Activated naive CD4-positive, alpha-beta T cell treated with anti-CD3 and anti-CD28 coated beads for 36 hours (primary cell): ENCODE measurements around the gene STX18. TPM values are rescaled to one million over a fixed set of nuclear protein-coding genes. Genes with fewer than 3 reads are reported as not detected.

ENCODE experiments used
- CTCF ChIA-PET: fragments of 350-600 bp; sonication (Branson Sonifier 250); formaldehyde crosslinking; loops from one replicate; lab custom pipeline; 2021; ENCODE audit warnings: antibody characterized with exemption; lab: Charles Lee
- DNase-seq: peaks from one replicate; pipeline ENCODE4 v3.0.0-alpha.2; 2020
- H3K27ac Mint-ChIP-seq: one replicate; pipeline ENCODE4 v1.8.0; 2021; ENCODE audit warnings: mild to moderate bottlenecking, mixed read lengths
- H3K27me3 Mint-ChIP-seq: one replicate; pipeline ENCODE4 v1.8.0; 2021; ENCODE audit warnings: low read depth, mixed read lengths
- H3K36me3 Mint-ChIP-seq: one replicate; pipeline ENCODE4 v1.8.0; 2021; ENCODE audit warnings: low read depth, mixed read lengths
- H3K4me1 Mint-ChIP-seq: one replicate; pipeline ENCODE4 v1.8.0; 2021; ENCODE audit warnings: low read depth, mixed read lengths
- H3K4me3 Mint-ChIP-seq: one replicate; pipeline ENCODE4 v1.8.0; 2021; ENCODE audit warnings: mild to moderate bottlenecking, moderate library complexity, mixed read lengths
- H3K9me3 Mint-ChIP-seq: one replicate; pipeline ENCODE4 v1.8.0; 2021; ENCODE audit warnings: mixed read lengths
- intact Hi-C: fragments of 100-400 bp; cut with micrococcal nuclease; formaldehyde crosslinking; loops from one replicate; pipeline ENCODE4 v1.15.1; 2023
- total RNA-seq, 2 experiments: library from RNA; stranded (reverse); gene quantifications; one replicate each; pipeline ENCODE4 v1.2.3, GENCODE V29; 2021

STX18 gene
- total RNA-seq, 2 experiments from 2014 or later = 18.3 to 19.0 TPM

GRCh38 chr4:4504783-4505182 is 37.1 kb downstream of the STX18 start:
- peaks cover 8% of the 10 kb centered on the region for H3K36me3 Mint-ChIP-seq
- H3K4me3 Mint-ChIP-seq = no peak overlapping the region
- peaks cover 9% of the 10 kb centered on the region for H3K4me1 Mint-ChIP-seq
- H3K27me3 Mint-ChIP-seq = no peaks in the 10 kb centered on the region
- CTCF ChIA-PET = interaction anchor here (0.9 to 1.0 kb wide), 2 partner anchors 8 to 16 kb away, joined by 3 read pairs; no protein-coding TSS in a partner anchor
- no peak overlapping the region for H3K27ac Mint-ChIP-seq
- H3K9me3 Mint-ChIP-seq = no peaks in the 10 kb centered on the region
- no peak for DNase-seq
- intact Hi-C loops = loop anchor here (5.0 kb wide), 1 partner anchor 38 kb away; the partner anchor contains the start of gene STX18

GRCh38 chr4:4502694-4503311 is 39.0 kb downstream of the STX18 start:
- no peaks in the 10 kb centered on the region for H3K9me3 Mint-ChIP-seq
- DNase-seq = peak; percentile 37
- H3K36me3 Mint-ChIP-seq = no peaks in the 10 kb centered on the region
- H3K27me3 Mint-ChIP-seq = no peaks in the 10 kb centered on the region
- CTCF ChIA-PET = interaction anchor here (1.3 kb wide), 1 partner anchor 13 kb away, joined by 5 read pairs; no protein-coding TSS in a partner anchor
- peak overlapping the region; percentile 44 for H3K4me3 Mint-ChIP-seq
- intact Hi-C loops = loop anchor here (1.0 to 5.0 kb wide), 2 partner anchors 11 to 39 kb away; partner anchors contain the start of gene STX18
- peaks cover 9% of the 10 kb centered on the region for H3K4me1 Mint-ChIP-seq
- peak overlapping the region; percentile 5 for H3K27ac Mint-ChIP-seq

- no peaks in the 10 kb centered on the region for H3K27me3 Mint-ChIP-seq
- intact Hi-C loops = loop anchor here (5.0 kb wide), 1 partner anchor 41 kb away; the partner anchor contains the start of gene STX18
- CTCF ChIA-PET = interaction anchor here (1.1 to 1.3 kb wide), 2 partner anchors 11 to 67 kb away, joined by 3 to 5 read pairs; no protein-coding TSS in a partner anchor
- no peaks in the 10 kb centered on the region for H3K36me3 Mint-ChIP-seq
- H3K4me1 Mint-ChIP-seq = peaks cover 9% of the 10 kb centered on the region
- H3K9me3 Mint-ChIP-seq = no peaks in the 10 kb centered on the region
- no peak overlapping the region for H3K27ac Mint-ChIP-seq
- no peak for DNase-seq
- H3K4me3 Mint-ChIP-seq = no peak overlapping the region
These were observed 40.2 kb downstream of the STX18 start for GRCh38 chr4:4501679-4502078.

GRCh38 chr4:4499438-4500123 is 42.3 kb downstream of the STX18 start:
- Mint-ChIP-seq H3K4me3 (no peak overlapping the region), H3K4me1 (peaks cover 9% of the 10 kb centered on the region), H3K27me3 (no peaks in the 10 kb centered on the region), H3K9me3 (no peaks in the 10 kb centered on the region), H3K36me3 (no peaks in the 10 kb centered on the region), H3K27ac (no peak overlapping the region)
- intact Hi-C loops = loop anchor here (5.0 kb wide), 1 partner anchor 43 kb away; the partner anchor contains the start of gene STX18
- CTCF ChIA-PET = interaction anchor here (0.6 to 1.1 kb wide), 6 partner anchors 11 to 739 kb away, joined by 3 to 7 read pairs (median 4); no protein-coding TSS in a partner anchor
- DNase-seq = no peak

GRCh38 chr4:4496592-4497372 is 45.1 kb downstream of the STX18 start:
- H3K4me1 Mint-ChIP-seq = peaks cover 8% of the 10 kb centered on the region
- no peaks in the 10 kb centered on the region for H3K27me3 Mint-ChIP-seq
- no peaks in the 10 kb centered on the region for H3K36me3 Mint-ChIP-seq
- DNase-seq = no peak
- intact Hi-C loops = no loop called here
- H3K27ac Mint-ChIP-seq = no peak overlapping the region
- CTCF ChIA-PET = interaction anchor here (0.6 to 0.7 kb wide), 2 partner anchors 8 to 179 kb away, joined by 3 read pairs; no protein-coding TSS in a partner anchor
- no peaks in the 10 kb centered on the region for H3K9me3 Mint-ChIP-seq
- H3K4me3 Mint-ChIP-seq = no peak overlapping the region

GRCh38 chr4:4494882-4495281 is 47.0 kb downstream of the STX18 start:
- peaks cover 8% of the 10 kb centered on the region for H3K4me1 Mint-ChIP-seq
- H3K4me3 Mint-ChIP-seq = no peak overlapping the region
- no peak for DNase-seq
- no peaks in the 10 kb centered on the region for H3K9me3 Mint-ChIP-seq
- intact Hi-C loops = no loop called here
- CTCF ChIA-PET = no interaction called here
- no peaks in the 10 kb centered on the region for H3K36me3 Mint-ChIP-seq
- H3K27ac Mint-ChIP-seq = no peak overlapping the region
- no peaks in the 10 kb centered on the region for H3K27me3 Mint-ChIP-seq

- no peaks in the 10 kb centered on the region for H3K36me3 Mint-ChIP-seq
- no peaks in the 10 kb centered on the region for H3K9me3 Mint-ChIP-seq
- no peaks in the 10 kb centered on the region for H3K27me3 Mint-ChIP-seq
- H3K4me1 Mint-ChIP-seq = peaks cover 8% of the 10 kb centered on the region
- peak; percentile 13 for DNase-seq
- peak overlapping the region; percentile 44 for H3K4me3 Mint-ChIP-seq
- H3K27ac Mint-ChIP-seq = no peak overlapping the region
- CTCF ChIA-PET = no interaction called here
- intact Hi-C loops = loop anchor here (1.0 kb wide), 2 partner anchors 11 to 271 kb away; no protein-coding TSS in a partner anchor
These were observed 49.5 kb downstream of the STX18 start for GRCh38 chr4:4492161-4492847.

GRCh38 chr4:4491396-4491893 is 50.4 kb downstream of the STX18 start:
- no peak overlapping the region for H3K27ac Mint-ChIP-seq
- intact Hi-C loops = no loop called here
- DNase-seq = no peak
- no peaks in the 10 kb centered on the region for H3K27me3 Mint-ChIP-seq
- H3K4me3 Mint-ChIP-seq = no peak overlapping the region
- CTCF ChIA-PET = no interaction called here
- peaks cover 8% of the 10 kb centered on the region for H3K4me1 Mint-ChIP-seq
- no peaks in the 10 kb centered on the region for H3K9me3 Mint-ChIP-seq
- no peaks in the 10 kb centered on the region for H3K36me3 Mint-ChIP-seq

GRCh38 chr4:4490816-4491215 is 51.0 kb downstream of the STX18 start:
- CTCF ChIA-PET = interaction anchor here (0.8 kb wide), 1 partner anchor 368 kb away, joined by 3 read pairs; no protein-coding TSS in a partner anchor
- no peaks in the 10 kb centered on the region for H3K27me3 Mint-ChIP-seq
- intact Hi-C loops = no loop called here
- no peak overlapping the region for H3K27ac Mint-ChIP-seq
- no peaks in the 10 kb centered on the region for H3K36me3 Mint-ChIP-seq
- no peaks in the 10 kb centered on the region for H3K9me3 Mint-ChIP-seq
- no peak for DNase-seq
- H3K4me3 Mint-ChIP-seq = no peak overlapping the region
- peaks cover 8% of the 10 kb centered on the region for H3K4me1 Mint-ChIP-seq

- CTCF ChIA-PET = interaction anchor here (0.6 to 0.8 kb wide), 3 partner anchors 12 to 1322 kb away, joined by 3 to 5 read pairs (median 4); no protein-coding TSS in a partner anchor
- DNase-seq = no peak
- no peak overlapping the region for H3K4me3 Mint-ChIP-seq
- intact Hi-C loops = no loop called here
- H3K36me3 Mint-ChIP-seq = no peaks in the 10 kb centered on the region
- H3K27ac Mint-ChIP-seq = no peak overlapping the region
- no peaks in the 10 kb centered on the region for H3K27me3 Mint-ChIP-seq
- H3K4me1 Mint-ChIP-seq = peaks cover 8% of the 10 kb centered on the region
- H3K9me3 Mint-ChIP-seq = no peaks in the 10 kb centered on the region
These were observed 51.8 kb downstream of the STX18 start for GRCh38 chr4:4490041-4490440.
